NCI-H2107 treated with DMSO at 0.1 percent for 48 hours (cell line): ENCODE results near the gene PACSIN2.
A peak's percentile ranks its signal among the peaks of the same experiment; 100 is the strongest.

Experiments used
- DNase-seq: peaks from one replicate; lab custom pipeline; 2025; ENCODE audit not compliant: unreplicated experiment; lab: John Stamatoyannopoulos, UW

PACSIN2 gene

DNA sequence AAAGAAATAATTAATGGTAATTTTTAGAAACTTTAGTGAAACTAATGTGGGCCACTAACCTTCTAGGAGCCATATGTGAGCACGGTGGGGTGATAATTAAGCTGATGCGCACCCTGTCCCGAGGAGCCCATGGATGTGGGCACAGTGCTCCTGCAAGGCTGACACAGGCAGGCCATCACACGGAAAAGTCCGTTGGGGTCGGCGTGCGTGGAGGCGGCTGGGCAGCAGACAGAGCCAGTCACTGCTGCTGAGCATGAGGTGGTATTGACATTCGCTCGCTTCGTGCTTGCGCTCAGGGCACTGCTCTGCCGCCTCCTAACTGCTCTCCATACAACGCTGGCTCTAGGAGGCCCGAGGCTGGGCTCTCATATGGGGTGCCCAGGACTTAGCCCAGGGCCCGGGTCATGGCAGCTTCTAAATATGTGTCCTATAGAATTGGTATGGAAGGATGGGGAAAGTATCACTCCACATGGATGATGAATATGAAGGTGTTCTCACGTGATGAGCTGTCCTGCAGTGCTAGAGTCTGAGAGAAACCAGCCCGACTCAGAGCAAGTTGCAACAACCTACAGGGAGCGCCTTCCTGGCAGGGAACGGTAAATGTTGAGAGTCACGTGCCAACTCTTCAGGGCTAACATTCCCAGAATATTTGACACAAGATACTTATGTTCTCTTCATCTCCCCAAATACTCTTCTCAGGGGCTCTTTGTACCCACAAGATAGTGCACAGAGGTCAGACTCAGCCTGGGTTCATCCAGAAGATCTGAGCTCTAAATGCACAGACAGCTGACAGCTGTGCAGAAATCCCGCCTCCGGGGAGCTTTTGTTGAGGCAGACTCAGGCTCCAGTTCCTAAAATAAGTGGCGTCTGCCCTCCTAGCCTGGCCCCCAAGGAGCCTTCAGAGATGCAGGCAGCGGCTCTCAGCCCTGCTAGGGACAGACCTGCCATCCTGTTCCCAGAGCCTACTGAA, 107.3 kb downstream of the PACSIN2 start:
- no peak for DNase-seq

DNA sequence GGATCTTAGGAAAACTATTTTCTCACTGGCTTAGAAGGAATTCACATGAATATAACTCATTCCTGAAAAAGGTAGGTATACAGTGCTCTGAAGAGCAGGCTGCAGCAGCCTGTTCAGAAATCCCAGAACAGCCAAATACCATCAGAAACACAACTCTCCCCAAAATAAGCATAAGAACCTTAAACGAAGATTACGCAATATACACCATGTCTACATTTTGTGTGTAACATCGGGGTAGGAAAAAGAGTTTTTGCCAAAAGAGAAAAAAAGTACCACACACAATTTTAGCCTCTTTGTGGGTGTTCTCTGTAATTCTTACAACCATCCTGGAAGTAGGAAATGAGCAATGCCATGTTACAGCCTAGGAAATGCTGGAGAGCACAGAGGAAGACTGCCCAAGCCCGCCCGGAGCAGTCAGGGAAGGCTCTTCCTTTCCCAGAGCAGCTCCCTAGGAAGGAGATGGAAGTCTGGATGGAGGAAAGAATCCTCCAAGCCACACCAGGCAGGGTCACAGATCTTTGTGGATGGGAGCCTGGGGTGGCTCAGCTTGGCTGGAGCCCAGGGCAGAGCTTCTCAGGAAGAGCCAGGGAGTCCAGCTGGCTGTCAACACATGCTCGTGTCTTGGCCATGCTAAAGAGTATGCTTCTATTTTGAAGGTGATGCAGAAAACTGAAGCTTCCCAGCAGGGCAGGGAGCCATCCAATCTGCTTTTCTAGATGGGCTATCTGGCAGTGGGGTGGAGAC, 108.2 kb downstream of the PACSIN2 start:
- no peak for DNase-seq

DNA sequence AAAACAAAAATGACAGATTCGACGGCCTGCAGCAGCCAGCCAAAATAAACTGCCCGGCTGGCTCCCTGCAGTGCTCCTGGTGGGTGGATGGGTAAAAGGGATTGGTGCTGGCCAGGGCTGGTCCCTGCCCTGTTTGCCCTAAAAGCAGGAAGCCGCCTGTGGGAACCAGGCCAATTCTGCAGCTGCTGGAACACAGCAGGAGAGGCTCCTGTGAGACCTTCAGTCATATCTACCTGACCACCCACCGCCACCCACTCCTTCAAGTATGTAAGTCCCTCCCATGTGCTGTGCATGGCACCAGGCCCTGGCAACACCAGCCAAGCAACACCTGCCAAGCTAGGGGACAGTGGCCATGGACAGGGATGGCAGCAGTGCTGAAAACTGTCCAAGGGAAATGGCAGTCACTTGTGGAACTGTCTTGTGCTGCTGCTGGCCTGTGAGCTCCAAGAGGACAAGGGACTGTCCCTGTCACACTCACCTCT, 109.2 kb downstream of the PACSIN2 start:
- peak; percentile 12 for DNase-seq

DNA sequence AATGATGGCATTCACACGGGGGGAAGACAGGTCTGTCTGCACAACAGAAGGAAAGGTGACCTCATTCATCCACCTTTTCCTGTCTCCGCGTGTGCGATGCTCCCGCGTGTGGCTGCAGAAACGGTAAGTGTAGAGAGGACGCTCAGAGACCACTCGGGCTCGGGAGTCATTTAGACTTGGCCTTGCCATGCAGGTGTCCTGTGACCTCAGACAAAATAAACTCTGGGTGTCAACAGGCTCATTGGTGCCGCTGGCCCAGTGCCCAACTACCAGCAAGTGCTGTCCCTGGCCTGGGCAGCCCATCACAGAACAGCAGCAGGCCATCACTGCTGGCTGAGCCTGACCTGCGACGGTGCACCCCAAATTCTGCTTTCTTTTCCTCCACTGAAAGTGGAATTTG, 109.7 kb downstream of the PACSIN2 start:
- DNase-seq: no peak

DNA sequence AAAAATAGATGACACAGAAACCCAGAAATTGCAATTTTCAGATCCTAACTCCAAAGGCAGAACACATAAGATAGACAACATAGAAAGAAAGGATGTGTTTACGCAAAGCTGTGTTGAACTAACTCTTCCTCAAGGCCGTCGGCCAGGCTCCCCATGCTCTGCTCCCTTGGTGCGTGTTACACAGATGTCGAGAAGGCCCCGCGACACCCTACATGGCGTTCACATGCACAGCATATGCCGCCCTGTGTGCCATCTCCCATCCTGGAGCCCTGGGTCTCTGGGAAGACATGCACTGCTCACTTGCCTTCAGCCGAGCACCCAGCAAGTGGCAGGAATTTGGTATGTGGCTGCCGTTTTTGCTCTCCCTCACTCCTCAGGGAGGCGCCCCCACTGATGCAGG, 110.9 kb downstream of the PACSIN2 start:
- no peak for DNase-seq

DNA sequence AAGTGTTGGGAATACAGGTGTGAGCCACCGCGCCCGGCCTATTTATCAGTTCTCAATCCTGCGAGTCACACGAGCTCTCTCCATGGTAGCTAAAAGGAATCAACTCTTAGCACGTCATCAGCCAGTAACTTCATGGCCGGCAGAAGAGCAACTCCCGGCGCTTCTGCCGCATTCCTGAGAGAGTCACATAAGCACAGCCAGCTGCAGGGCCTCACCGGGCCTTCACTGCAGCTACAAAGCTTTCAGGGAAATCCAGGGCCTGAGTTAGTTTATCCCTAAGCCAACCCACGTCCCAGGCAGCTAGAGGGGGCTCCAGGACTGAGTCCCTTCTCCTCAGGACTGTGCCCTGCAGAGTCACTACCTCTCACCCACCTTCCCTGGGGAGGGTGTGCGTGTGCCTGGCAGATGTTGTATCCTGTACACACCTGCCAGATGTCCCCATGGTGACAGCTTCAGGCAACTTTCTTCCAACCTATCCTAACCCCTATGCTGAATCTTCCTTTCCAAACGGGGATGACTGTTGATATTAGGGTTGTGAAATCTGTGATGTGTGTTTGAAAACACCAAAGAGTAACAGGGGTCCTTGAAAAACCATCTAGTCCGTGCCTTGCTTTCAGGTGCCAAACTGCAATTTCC, 112.0 kb downstream of the PACSIN2 start:
- no peak for DNase-seq

DNA sequence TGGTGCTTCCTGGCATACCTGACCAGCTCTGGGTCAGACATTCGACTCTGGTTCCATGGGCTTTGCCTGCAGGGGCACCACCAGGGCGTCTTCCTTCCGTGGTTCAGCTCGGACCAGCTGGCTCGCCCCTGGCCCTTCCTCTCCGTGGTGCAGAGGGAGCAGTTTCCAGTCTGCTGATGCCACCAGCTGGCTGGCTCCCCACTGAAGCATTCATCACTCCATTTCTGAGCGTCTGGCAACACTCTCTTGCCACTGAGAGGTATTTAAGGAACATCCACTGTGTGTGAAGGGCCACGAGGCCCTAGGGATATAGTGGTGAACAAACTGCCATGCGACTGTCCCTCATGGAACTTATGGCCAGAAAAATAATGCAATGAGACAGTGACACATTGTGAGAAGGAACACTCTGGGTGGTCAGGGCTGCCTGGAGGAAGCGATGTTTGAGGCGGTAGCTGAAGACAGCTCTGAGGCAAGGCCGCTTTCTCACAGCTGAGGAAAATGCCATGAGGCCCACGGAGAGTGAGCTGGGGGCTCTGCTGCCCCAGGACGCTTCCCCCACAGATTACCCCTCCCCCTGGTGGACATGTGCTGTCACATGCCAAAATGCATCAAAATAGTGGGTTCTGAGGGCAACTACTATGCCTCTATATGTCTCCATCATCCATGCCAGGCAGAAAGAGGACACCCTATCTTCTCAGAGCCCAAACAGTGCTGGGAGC, 113.0 kb downstream of the PACSIN2 start:
- DNase-seq: no peak

DNA sequence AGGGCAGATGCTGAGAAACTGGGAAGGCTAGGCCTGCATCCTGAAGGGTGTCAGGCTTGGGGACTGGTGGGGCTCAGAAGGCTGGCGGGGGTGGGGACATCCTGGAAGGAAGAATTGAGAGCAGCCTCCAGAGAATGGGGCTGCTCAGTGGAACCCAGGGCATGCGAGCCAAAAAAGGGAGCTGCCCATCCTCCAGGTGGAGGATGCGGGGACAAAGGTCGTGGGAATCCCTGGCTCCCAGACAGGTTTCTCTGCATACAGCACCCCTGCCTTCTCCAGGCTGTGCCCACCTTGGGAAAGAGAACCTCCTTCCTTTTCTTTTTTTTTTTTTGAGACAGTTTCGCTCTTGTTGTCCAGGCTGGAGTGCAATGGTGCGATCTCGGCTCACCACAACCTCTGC, 117.0 kb downstream of the PACSIN2 start:
- DNase-seq: no peak

DNA sequence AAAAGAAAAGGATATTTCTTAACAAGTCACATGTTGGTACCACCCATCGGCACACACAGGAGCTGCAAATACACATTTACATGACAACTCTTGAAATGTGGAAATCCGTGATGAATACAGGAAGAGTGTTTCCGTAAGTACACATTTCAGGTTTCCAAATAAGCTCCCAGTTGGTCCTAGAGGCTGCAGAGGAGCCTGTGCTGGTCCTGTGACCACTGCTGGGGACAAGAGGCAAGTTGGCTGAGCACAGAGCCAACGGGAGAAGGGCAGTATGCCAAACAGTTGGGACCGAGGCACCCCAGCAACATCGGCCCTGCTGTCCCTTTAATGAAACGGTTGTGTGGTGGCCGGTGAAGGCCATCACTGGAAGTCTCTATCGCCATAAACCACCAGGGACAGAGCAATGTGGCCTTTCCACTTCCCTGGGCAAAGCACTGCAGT, 119.4 kb downstream of the PACSIN2 start:
- no peak for DNase-seq

DNA sequence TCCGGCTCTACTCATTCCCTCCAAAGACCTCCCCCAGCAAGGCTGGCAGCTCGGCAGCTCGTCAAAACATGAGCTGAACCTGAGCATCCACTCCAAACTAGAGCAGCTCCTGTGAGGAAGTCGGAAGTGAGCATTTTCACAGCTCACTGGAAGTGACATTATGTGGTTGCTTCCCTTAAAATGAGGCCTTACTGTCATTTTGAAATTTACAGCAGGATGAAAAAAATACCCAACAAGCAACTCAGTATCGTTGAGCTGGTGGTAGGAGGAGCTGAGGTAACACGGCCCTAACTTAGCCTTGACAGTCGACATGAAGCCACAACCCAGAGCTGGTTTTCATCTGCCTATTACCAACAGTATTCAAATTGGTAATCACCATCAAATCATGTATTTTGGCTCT, 119.9 kb downstream of the PACSIN2 start:
- DNase-seq: no peak

DNA sequence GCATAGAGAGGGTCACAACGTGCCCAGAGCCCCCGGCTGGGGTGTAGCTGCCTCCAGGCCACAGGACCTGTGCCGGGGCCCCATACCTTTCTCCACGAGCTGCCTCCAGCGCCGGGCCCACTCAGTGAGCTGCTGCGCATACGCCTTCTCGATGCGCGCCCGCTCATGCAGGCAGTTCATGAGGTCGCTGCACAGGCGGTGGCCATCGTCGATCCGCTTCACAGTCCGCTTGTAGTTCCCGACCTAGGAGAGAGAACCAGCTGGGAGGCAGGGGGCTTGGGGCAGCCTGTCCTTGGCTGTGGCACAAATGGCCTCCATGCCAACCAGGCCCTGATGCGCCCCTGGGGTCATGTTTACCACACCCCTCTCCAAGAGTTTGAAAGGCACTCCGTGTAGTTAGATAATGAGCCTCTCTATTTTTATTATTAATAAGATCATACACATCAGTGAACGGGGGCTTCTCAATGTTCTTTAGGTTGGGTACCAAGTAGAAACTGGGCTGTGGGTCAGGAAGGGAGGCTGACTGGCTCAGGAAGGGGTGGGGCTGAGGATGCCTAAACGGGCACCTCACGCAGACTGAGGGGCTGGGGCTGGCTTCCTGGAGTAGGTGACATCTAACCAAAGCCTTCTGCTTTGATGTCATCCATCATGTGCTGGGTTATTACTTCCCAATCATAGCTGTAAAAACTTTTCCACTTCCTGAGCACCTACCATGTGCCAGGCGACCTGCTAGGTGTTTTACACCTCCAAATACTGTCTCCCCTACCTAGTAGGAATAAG, 121.4 kb downstream of the PACSIN2 start:
- DNase-seq: no peak

DNA sequence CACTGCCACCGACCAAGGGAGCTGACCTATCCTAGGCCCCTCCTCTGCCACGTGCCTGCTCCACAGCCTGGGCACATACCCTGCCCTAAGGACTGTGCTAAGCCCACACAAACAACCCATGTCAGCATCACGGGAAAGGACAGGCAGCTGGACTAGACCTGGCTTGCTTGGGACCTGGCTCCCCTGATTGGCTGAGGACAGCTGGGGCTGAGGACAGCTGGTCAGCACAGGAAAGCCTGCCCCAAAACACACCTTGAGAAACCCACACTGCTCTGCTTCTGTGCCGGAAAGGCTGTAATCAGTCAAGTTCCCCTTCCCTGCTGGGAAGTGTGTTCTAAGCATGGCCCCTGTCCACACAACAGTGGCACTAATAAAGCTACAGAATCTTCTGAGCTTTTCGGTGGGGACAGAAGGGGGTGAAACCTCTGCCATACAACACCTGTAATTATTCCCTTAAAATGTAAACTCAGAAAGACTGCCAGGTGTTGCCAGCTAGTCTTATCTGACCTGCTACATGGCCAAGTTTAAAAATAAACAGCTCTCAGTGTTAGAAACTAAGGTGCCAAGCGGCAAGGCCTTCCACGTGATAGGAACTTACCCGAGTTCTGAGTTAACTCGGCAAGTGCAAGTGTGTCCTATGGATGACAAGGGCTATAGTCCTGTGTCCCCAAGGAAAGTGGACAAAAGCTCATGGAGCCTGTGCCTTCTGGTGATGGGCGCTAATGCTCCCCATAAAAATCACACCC, 122.2 kb downstream of the PACSIN2 start:
- DNase-seq: no peak

DNA sequence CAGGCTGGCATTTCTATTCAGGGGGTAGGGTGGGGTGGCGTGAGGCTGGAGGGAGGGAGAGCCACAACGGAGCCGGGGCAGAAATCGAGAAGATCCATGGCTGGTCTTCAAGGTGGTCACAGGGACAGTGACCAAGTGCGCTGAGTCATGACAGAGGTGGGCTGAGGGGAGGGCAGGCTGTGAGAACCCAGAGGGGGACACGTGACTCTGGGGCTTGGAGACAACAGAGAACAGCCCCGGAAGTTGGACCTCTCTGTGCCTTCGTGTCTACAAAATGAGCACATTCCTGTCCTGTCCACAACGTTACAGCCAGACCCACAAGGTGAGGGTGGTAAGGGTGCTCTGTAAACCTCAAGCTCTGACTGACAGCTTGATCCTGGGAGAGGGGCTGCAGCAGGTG, 122.8 kb downstream of the PACSIN2 start:
- no peak for DNase-seq

DNA sequence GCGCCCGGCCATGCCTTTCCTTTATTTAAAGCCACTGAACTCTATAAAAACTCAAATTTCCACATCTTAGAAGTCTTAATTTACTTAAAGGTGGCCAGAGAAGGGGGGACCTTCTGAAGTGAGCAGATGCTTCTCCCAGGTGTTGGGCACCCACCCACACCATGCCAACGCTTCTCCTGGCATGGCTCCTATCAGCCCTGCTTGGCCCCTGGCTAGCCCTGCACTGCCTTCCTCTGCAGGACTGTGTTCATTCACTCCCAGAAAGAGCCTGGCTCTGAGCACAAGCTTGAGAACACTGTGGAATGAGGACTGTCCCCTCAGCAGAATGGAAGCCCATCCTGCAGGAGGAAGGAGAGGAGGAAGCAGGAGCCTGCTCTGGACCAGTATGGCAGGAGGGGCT, 123.3 kb downstream of the PACSIN2 start:
- no peak for DNase-seq

DNA sequence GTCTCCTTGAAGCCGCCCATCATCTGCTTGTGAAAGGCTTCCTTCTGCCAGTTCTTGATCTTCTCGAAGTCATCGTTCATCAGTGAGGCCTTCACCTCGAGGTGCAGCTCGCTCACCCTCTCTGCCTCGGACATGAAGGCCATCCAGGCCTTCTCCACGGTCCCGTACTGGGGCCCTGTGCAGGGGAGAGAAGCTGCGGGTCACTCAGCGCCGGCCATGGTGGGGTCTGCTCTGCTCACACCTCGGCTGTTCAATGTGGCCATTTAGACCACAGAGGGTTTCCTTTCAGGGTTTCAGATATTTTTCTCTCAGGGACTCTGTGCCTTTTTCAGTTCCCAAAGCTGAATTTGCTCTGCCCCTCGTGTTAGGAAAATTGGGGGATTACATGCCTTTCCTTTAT, 123.9 kb downstream of the PACSIN2 start:
- no peak for DNase-seq

DNA sequence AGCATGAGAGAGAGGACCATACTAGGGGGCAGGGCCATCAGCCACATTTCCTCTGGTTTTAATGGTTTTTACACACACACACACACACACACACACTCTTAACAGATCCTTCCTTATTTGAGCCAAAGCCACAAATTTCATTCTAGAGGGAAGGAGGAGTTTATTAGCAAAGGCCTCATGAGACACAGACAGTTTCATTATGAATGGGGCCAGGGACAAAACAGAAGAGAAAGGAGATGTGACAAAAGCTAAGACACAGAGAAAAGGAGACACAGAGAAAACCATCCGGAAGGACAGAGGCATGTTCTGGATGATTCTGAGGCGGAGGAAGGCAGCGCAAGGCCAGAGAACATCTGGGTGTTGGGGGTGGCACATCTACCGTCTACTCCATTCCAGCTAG, 125.6 kb downstream of the PACSIN2 start:
- no peak for DNase-seq

DNA sequence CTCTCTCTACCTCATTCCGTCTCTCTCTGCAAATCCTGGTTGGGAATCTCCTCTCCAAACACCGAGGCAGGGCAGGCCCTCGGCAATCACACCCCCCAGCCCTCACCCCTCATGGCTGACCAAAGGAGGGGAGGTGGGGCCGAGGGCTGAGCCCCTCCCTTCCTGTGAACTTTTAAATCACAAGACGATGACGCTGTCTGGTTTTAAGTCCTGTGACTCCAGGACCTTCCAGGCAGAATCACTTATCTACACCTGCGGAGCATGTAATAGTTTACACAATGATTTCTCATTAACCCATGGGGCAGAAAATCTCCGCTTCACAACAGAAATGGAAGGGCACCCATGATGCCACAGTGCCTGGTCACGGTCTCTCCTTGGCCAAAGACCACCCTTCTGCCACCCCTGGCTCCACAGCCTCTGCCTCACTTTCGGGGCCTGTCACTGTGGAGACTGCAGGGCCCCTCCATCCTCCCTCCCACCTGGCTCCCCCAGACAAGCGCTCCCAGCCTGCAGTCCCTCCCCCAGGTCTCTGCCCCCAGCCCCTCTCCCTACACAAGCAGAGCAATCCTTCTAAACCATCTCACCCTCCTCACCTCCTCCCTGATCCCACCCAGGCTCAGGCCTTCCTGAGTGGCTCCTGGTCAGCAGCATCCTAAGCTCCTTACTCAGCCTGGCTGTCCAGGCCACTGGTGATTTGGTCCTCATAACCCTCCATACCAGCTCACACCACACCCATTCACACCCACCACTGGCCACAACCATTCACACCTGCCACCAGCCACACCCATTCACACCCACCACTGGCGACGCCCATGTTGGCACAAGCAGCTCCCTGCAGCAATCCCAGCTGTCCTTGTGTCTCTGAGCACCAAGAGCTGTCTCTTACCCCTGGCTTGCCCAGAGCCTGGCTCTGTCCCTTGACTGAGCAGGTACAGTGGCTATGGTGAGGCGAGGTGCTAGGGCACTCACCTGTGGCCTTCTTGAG, 127.1 kb downstream of the PACSIN2 start:
- DNase-seq: no peak

DNA sequence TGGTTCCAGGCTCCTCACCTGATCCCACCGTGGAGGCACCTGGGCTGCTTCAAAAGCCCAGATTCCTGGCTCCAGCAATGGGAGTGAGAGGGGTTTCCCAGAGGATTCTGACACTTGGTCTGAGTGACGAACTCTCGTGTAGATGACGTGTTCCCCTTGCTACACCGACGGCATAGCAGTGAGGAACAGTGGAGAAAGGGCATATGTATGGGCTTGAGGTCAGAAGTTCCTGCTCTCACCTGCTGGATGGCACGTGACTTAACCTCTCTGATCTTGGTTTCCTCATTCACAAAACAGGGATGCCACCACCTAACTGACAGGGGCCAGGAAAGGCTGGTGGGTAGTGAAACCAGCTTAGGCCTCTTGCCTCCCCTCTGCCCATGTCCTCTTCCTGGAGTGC, 127.8 kb downstream of the PACSIN2 start:
- no peak for DNase-seq
